NT2/D1 (cell line): ENCODE results near the gene ELMO1.

ENCODE experiments used
- DNase-seq: peaks from one replicate; pipeline ENCODE4 v3.0.0-alpha.2; 2011; ENCODE audit warnings: low read depth, low spot score
- H3K27me3 ChIP-seq: 2 replicates; pipeline ENCODE4 v1.6.0; 2011; ENCODE audit warnings: mild to moderate bottlenecking; ENCODE audit not compliant: insufficient read length, insufficient read depth
- H3K36me3 ChIP-seq: 2 replicates; pipeline ENCODE4 v1.6.1; 2011; ENCODE audit warnings: mild to moderate bottlenecking, low read length, mixed read lengths; ENCODE audit not compliant: insufficient read depth, insufficient read length
- H3K4me1 ChIP-seq: 2 replicates; pipeline ENCODE4 v1.5.1; 2011; ENCODE audit not compliant: insufficient read depth, insufficient read length
- H3K4me3 ChIP-seq: 2 replicates; pipeline ENCODE4 v1.5.1; 2011; ENCODE audit warnings: low read depth; ENCODE audit not compliant: insufficient read length
- H3K9ac ChIP-seq: 2 replicates; pipeline ENCODE4 v1.6.0; 2011; ENCODE audit warnings: low read depth; ENCODE audit not compliant: insufficient read length
- H3K9me3 ChIP-seq: 2 replicates; pipeline ENCODE4 v1.5.1; 2011; ENCODE audit warnings: mild to moderate bottlenecking, low read length; ENCODE audit not compliant: insufficient read depth
- SUZ12 ChIP-seq: IDR thresholded peaks from 2 replicates; pipeline ENCODE4 v1.6.1; 2011; ENCODE audit not compliant: insufficient read length, insufficient read depth; ENCODE audit errors: extremely low read depth
- YY1 ChIP-seq: IDR thresholded peaks from 2 replicates; pipeline ENCODE4 v1.6.1; 2011; ENCODE audit not compliant: insufficient read length, insufficient read depth
- ZNF274 ChIP-seq: IDR thresholded peaks from 2 replicates; pipeline ENCODE4 v1.6.1; 2011; ENCODE audit warnings: mild to moderate bottlenecking, low read depth, low read length

The ELMO1 gene

GRCh38 chr7:37215290-37215923 is 233.3 kb downstream of the ELMO1 start:
- Histone ChIP-seq H3K4me3 (no peak overlapping the region), H3K9ac (no peak overlapping the region), H3K4me1 (no peaks in the 10 kb centered on the region), H3K9me3 (no peaks in the 10 kb centered on the region), H3K36me3 (peaks cover 4% of the 10 kb centered on the region), H3K27me3 (no peaks in the 10 kb centered on the region)
- no peak for TF ChIP-seq SUZ12
- no peak for DNase-seq

DNA sequence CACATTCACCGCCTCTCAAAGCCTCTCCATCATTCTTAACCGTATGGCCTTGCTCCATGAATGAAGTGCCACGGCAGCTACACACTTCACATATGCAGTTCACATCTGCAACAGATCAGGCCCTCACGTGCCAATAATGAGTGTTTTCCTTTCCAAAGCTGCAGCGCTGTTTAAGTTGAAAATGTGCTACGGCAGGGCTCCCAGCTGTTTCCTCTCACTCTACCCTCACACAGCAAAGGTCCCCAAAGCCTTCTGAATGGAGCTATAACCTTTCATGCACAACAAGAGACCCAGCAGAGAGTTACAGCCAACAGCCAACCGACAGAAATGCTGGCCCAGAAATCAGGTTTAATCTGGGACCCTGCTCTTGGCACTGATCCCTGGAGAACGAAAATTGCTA is 236.1 kb downstream of the ELMO1 start:
- no peak for TF ChIP-seq ZNF274
- no peaks in the 10 kb centered on the region for H3K27me3 ChIP-seq
- no peak overlapping the region for H3K9ac ChIP-seq
- H3K9me3 ChIP-seq = no peaks in the 10 kb centered on the region
- no peak for DNase-seq
- H3K36me3 ChIP-seq = peaks cover 4% of the 10 kb centered on the region
- H3K4me1 ChIP-seq = no peaks in the 10 kb centered on the region
- no peak overlapping the region for H3K4me3 ChIP-seq

GRCh38 chr7:37212051-37212450 is 236.6 kb downstream of the ELMO1 start:
- H3K36me3 ChIP-seq = peaks cover 4% of the 10 kb centered on the region

DNA sequence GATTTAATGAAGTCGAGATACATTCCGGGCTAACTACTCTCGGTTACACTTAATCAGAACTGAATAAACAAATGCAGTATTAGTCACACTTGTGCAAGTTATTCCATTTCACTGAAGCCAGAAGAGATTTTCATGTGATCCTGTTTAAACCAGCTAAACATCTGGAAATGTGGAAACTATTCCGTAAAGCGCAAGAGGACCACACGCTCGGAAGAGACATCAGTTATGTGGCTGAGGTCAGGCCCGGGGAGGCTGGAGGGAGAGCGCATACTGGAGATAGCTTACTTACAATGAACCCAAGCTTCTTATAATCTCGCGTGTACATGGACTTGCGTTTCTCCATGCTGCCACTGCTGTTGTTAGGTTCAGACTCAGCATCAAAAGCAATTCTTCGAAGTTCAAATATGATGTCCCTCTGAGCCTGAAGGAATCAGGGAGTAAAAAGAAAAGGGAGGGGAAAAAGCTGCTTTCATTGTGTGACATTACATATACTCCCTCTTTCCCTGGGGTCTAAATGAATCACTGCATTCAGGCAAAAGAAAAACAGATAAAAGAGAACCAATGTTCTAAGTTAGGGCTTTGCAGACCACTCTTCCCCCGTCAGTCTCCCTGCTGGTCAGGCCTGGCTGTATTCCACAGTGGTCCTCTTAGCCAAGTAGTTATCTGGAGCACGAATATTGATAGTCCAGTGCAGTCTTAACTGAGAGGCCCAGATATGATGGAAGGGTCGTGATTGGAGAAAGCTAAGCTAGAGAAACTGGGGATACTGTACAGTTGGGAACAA is 237.4 kb downstream of the ELMO1 start:
- H3K4me1 ChIP-seq = no peaks in the 10 kb centered on the region
- H3K9ac ChIP-seq = no peak overlapping the region
- H3K27me3 ChIP-seq = no peaks in the 10 kb centered on the region
- H3K36me3 ChIP-seq = peaks cover 4% of the 10 kb centered on the region
- H3K4me3 ChIP-seq = no peak overlapping the region
- no peak for TF ChIP-seq YY1
- no peaks in the 10 kb centered on the region for H3K9me3 ChIP-seq
- no peak for DNase-seq

More at GRCh38 chr7:37212051-37212450, 236.6 kb downstream of the ELMO1 start:
- Histone ChIP-seq H3K4me1 (no peaks in the 10 kb centered on the region), H3K9me3 (no peaks in the 10 kb centered on the region), H3K27me3 (no peaks in the 10 kb centered on the region), H3K4me3 (no peak overlapping the region), H3K9ac (no peak overlapping the region)
- TF ChIP-seq ZNF274 = no peak
- TF ChIP-seq YY1 = no peak
- no peak for TF ChIP-seq SUZ12
- DNase-seq = no peak

GRCh38 chr7:37209195-37209594 is 239.5 kb downstream of the ELMO1 start:
- peaks cover 10% of the 10 kb centered on the region; the same call in 1 of the 2 replicates for H3K9me3 ChIP-seq
- no peaks in the 10 kb centered on the region for H3K27me3 ChIP-seq
- no peak for DNase-seq
- H3K4me1 ChIP-seq = no peaks in the 10 kb centered on the region
- peaks cover 4% of the 10 kb centered on the region for H3K36me3 ChIP-seq
- no peak overlapping the region for H3K4me3 ChIP-seq
- TF ChIP-seq YY1 = no peak
- TF ChIP-seq SUZ12 = no peak
- TF ChIP-seq ZNF274 = no peak
- no peak overlapping the region for H3K9ac ChIP-seq

GRCh38 chr7:37208528-37208927 is 240.1 kb downstream of the ELMO1 start:
- TF ChIP-seq YY1 = no peak
- no peak for TF ChIP-seq ZNF274
- TF ChIP-seq SUZ12 = no peak
- H3K36me3 ChIP-seq = peaks cover 4% of the 10 kb centered on the region
- peaks cover 10% of the 10 kb centered on the region; the same call in 1 of the 2 replicates for H3K9me3 ChIP-seq
- no peaks in the 10 kb centered on the region for H3K27me3 ChIP-seq
- H3K4me1 ChIP-seq = no peaks in the 10 kb centered on the region
- DNase-seq = peak; percentile 55
- H3K9ac ChIP-seq = no peak overlapping the region
- no peak overlapping the region for H3K4me3 ChIP-seq

GRCh38 chr7:37206192-37206591 is 242.5 kb downstream of the ELMO1 start:
- Histone ChIP-seq H3K9me3 (peaks cover 10% of the 10 kb centered on the region; the same call in 1 of the 2 replicates), H3K9ac (no peak overlapping the region), H3K36me3 (no peaks in the 10 kb centered on the region), H3K27me3 (no peaks in the 10 kb centered on the region), H3K4me3 (no peak overlapping the region), H3K4me1 (no peaks in the 10 kb centered on the region)
- TF ChIP-seq ZNF274 (no peak), SUZ12 (no peak), YY1 (no peak)
- DNase-seq = no peak
